GM04503 (cell line): ENCODE data around the gene LCN12.
"Not testable (repeated sequence)": the region's sequence is repeated elsewhere in the genome, so short reads cannot be mapped to it uniquely, and the experiment has no call there.

Experiments
- DNase-seq: peaks from one replicate; pipeline ENCODE4 v3.0.0-alpha.2; 2012; ENCODE audit warnings: low read depth

Gene LCN12

GRCh38 chr9:136991993-136992818 is 40.1 kb downstream of the LCN12 start, which contains the start of gene PAXX:
Gene PAXX, plus strand, starts transcription at chr9:136992422. Its CDS starts 22 bp downstream, at chr9:136992444.
- peak; percentile 23 for DNase-seq

- no peak for DNase-seq
Observed at GRCh38 chr9:136992819-136993369, 40.8 kb downstream of the LCN12 start.

GRCh38 chr9:136994180-136994887 is 42.3 kb downstream of the LCN12 start:
- no peak for DNase-seq

GRCh38 chr9:136994888-136995230 is 42.8 kb downstream of the LCN12 start:
- DNase-seq = no peak

- DNase-seq = no peak
Observed at GRCh38 chr9:136995362-136995761, 43.3 kb downstream of the LCN12 start.

- no peak for DNase-seq
Observed at GRCh38 chr9:136995772-136996311, 43.8 kb downstream of the LCN12 start.

GRCh38 chr9:136996361-136997292 is 44.6 kb downstream of the LCN12 start, which contains the start of gene CLIC3:
Gene CLIC3, minus strand, starts transcription at chr9:136996568. Its CDS starts 25 bp downstream, at chr9:136996543.
- no peak for DNase-seq

- DNase-seq = no peak
Observed at GRCh38 chr9:136997371-136997770, 45.3 kb downstream of the LCN12 start.

GRCh38 chr9:136997830-136998234 is 45.8 kb downstream of the LCN12 start:
- DNase-seq = no peak

GRCh38 chr9:137000177-137000930 is 48.3 kb downstream of the LCN12 start:
- peak; percentile 45 for DNase-seq

GRCh38 chr9:137001857-137002645 is 50.0 kb downstream of the LCN12 start:
- no peak for DNase-seq

GRCh38 chr9:137002646-137003041 is 50.6 kb downstream of the LCN12 start:
- no peak for DNase-seq

- not testable (repeated sequence) for DNase-seq
Observed at GRCh38 chr9:137004285-137004684, 52.2 kb downstream of the LCN12 start.
